Caco-2 (cell line): Measurements from ENCODE around the gene ACTR1B. TPM values are rescaled to one million over a fixed set of nuclear protein-coding genes. Genes with fewer than 3 reads are reported as not detected.
"Not testable (repeated sequence)": the region's sequence is repeated elsewhere in the genome, so short reads cannot be mapped to it uniquely, and the experiment has no call there.

ENCODE experiments used
- BruUV-seq: library from RNA; stranded (reverse); fragments of 400-500 nt; replicated peaks from 2 replicates; lab custom pipeline; 2021; lab: Mats Ljungman, UMichigan
- CTCF ChIA-PET: fragments of 300-600 bp; sonication (Branson Sonifier 250); formaldehyde crosslinking; loops from one replicate; lab custom pipeline; 2022; ENCODE audit warnings: antibody characterized with exemption; lab: Charles Lee
- POLR2A ChIA-PET: fragments of 300-600 bp; sonication (Branson Sonifier 250); formaldehyde crosslinking; loops from one replicate; lab custom pipeline; 2022; ENCODE audit warnings: antibody characterized with exemption; lab: Charles Lee
- DNase-seq, 2 experiments: peaks; one replicate each; pipeline versions ENCODE4 v3.0.0 to v3.0.0-alpha.2; 2020 to 2022
- H3K27me3 ChIP-seq: replicated peaks from 2 replicates; pipeline ENCODE4 v1.6.0; 2011; ENCODE audit warnings: low read length; ENCODE audit not compliant: control insufficient read depth, insufficient read depth
- H3K36me3 ChIP-seq: 2 replicates; pipeline ENCODE4 v1.5.1; 2011; ENCODE audit warnings: low read length; ENCODE audit not compliant: control insufficient read depth, insufficient read depth
- H3K4me1 ChIP-seq: fragments of 250-450 bp; sonication (Bioruptor Pico); 2 replicates; pipeline ENCODE4 v1.5.1; 2020; ENCODE audit warnings: mild to moderate bottlenecking
- H3K4me3 ChIP-seq: 2 replicates; pipeline ENCODE4 v1.5.1; 2011; ENCODE audit warnings: low read depth, mild to moderate bottlenecking, control low read depth, low read length
- H3K9me3 ChIP-seq: fragments of 250-450 bp; sonication (Bioruptor Pico); 2 replicates; pipeline ENCODE4 v1.5.1; 2020; ENCODE audit warnings: mild to moderate bottlenecking, moderate library complexity
- H3K27ac Mint-ChIP-seq: one replicate; pipeline ENCODE4 v1.8.0; 2022; ENCODE audit warnings: mixed read lengths; ENCODE audit not compliant: unreplicated experiment
- H3K27me3 Mint-ChIP-seq: one replicate; pipeline ENCODE4 v1.8.0; 2022; ENCODE audit warnings: mixed read lengths; ENCODE audit not compliant: insufficient read depth, unreplicated experiment
- H3K36me3 Mint-ChIP-seq: one replicate; pipeline ENCODE4 v1.8.0; 2022; ENCODE audit warnings: mild to moderate bottlenecking, mixed read lengths; ENCODE audit not compliant: insufficient read depth, unreplicated experiment
- H3K4me1 Mint-ChIP-seq: one replicate; pipeline ENCODE4 v1.8.0; 2022; ENCODE audit warnings: low read depth, mixed read lengths; ENCODE audit not compliant: unreplicated experiment
- H3K4me3 Mint-ChIP-seq: one replicate; pipeline ENCODE4 v1.8.0; 2022; ENCODE audit warnings: mild to moderate bottlenecking, moderate library complexity, mixed read lengths; ENCODE audit not compliant: unreplicated experiment
- H3K9me3 Mint-ChIP-seq: one replicate; pipeline ENCODE4 v1.8.0; 2022; ENCODE audit warnings: mixed read lengths; ENCODE audit not compliant: unreplicated experiment
- intact Hi-C: fragments of 100-400 bp; cut with micrococcal nuclease; formaldehyde crosslinking; loops from one replicate; pipeline ENCODE4 v1.10.0; 2022; ENCODE audit not compliant: unreplicated experiment
- total RNA-seq: library from RNA; stranded (reverse); gene quantifications from 2 replicates; pipeline ENCODE4 v1.2.3, GENCODE V29; 2022
- TF ChIP-seq, protein P1 (sequence below), 2 experiments: fragments of 200-600 bp in 1 of 2; IDR thresholded peaks; 1 replicate in 1 of 2; 2 replicates in 1 of 2; pipeline versions ENCODE4 v1.5.1 to v1.8.0; 2011 to 2022; ENCODE audit warnings: antibody characterized with exemption in 1 of 2, control low read depth in 1 of 2, inconsistent platforms in 1 of 2, low read depth in 1 of 2, low read length in 1 of 2, mild to moderate bottlenecking in 1 of 2, moderate library complexity in 1 of 2; ENCODE audit not compliant: insufficient read depth in 1 of 2, severe bottlenecking in 1 of 2, unreplicated experiment in 1 of 2

The ACTR1B gene
- total RNA-seq, 1 experiment from 2014 or later, result 42.3 TPM

DNA sequence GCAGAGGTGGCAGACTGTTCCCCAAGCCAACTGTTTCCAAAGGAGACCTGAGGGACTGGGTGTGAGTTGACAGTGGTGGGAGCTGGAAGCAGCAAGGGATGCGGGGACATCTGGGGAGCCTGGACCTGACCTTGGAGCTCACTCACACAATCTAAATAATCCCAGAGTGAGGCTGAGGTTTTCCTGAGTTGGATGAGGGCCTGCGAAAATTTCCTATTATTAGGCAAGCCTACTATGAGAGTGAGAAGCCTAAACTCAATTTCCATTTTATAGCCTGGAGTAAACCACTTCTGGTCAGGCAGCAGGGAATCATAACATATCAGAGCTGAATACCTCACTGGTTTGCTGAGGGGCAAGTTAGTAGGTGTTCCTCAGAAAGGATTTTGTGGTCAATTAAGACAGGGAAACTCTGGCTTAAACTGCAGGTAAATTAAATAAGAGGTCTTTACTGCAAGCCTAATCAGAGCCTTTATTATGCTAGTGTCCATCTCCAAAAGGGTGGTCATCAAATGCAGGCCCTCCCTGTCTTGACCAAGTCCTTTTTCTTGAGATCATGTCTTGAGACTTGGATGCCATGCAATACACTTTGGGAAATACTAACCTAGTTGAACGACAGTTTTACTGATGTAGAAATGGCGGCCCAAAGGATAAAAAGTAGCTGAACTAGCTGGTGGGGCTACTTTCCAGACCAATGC, 19.7 kb downstream of the ACTR1B start:
- Histone ChIP-seq H3K36me3 (peaks cover 3% of the 10 kb centered on the region; the same call in 1 of the 2 replicates), H3K4me3 (no peak overlapping the region), H3K4me1 (no peaks in the 10 kb centered on the region), H3K27me3 (no peaks in the 10 kb centered on the region), H3K9me3 (no peaks in the 10 kb centered on the region)
- peaks cover 6% of the 10 kb centered on the region for H3K4me1 Mint-ChIP-seq
- peaks cover 31% of the 10 kb centered on the region for H3K36me3 Mint-ChIP-seq
- intact Hi-C loops, result no loop called here
- H3K9me3 Mint-ChIP-seq, result no peaks in the 10 kb centered on the region
- DNase-seq, result no peak
- no peak overlapping the region for H3K27ac Mint-ChIP-seq
- H3K4me3 Mint-ChIP-seq, result no peak overlapping the region
- H3K27me3 Mint-ChIP-seq, result peaks cover 3% of the 10 kb centered on the region
- BruUV-seq, result no TSS peak
- ChIA-PET POLR2A (no interaction called here), CTCF (no interaction called here)
- TF ChIP-seq, protein P1, sequence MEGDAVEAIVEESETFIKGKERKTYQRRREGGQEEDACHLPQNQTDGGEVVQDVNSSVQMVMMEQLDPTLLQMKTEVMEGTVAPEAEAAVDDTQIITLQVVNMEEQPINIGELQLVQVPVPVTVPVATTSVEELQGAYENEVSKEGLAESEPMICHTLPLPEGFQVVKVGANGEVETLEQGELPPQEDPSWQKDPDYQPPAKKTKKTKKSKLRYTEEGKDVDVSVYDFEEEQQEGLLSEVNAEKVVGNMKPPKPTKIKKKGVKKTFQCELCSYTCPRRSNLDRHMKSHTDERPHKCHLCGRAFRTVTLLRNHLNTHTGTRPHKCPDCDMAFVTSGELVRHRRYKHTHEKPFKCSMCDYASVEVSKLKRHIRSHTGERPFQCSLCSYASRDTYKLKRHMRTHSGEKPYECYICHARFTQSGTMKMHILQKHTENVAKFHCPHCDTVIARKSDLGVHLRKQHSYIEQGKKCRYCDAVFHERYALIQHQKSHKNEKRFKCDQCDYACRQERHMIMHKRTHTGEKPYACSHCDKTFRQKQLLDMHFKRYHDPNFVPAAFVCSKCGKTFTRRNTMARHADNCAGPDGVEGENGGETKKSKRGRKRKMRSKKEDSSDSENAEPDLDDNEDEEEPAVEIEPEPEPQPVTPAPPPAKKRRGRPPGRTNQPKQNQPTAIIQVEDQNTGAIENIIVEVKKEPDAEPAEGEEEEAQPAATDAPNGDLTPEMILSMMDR (IDR thresholded peaks at IDR 0.05; ENCODE audit: insufficient read depth in 1 of 2, low read depth in 1 of 2, low read length in 1 of 2, severe bottlenecking in 1 of 2, unreplicated experiment in 1 of 2), result no peak

DNA sequence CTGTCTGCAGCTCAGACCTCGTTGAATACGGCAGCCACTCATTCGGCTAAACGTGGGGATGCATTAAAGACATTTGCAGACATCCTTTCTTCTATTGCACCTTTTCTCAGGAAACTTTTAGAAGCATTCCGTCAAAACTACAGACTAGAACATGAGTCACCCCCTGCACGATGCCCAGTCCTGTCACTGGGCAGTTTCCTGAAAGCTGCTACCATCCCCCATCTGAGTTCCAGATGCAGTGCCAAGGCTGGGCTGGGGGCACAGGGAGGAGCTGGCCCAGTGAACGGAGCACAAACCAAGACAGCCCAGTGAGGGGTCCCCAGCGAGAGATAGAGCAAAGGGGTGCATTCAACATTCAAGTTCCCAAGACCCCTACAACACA, 37.8 kb downstream of the ACTR1B start:
- H3K27me3 Mint-ChIP-seq, H3K4me3 ChIP-seq, POLR2A ChIA-PET, H3K36me3 ChIP-seq, CTCF ChIA-PET, H3K36me3 Mint-ChIP-seq, H3K4me1 Mint-ChIP-seq, H3K4me1 ChIP-seq, H3K4me3 Mint-ChIP-seq, DNase-seq, H3K27ac Mint-ChIP-seq, H3K9me3 Mint-ChIP-seq, H3K9me3 ChIP-seq, intact Hi-C loops, BruUV-seq, H3K27me3 ChIP-seq: not testable (repeated sequence)

DNA sequence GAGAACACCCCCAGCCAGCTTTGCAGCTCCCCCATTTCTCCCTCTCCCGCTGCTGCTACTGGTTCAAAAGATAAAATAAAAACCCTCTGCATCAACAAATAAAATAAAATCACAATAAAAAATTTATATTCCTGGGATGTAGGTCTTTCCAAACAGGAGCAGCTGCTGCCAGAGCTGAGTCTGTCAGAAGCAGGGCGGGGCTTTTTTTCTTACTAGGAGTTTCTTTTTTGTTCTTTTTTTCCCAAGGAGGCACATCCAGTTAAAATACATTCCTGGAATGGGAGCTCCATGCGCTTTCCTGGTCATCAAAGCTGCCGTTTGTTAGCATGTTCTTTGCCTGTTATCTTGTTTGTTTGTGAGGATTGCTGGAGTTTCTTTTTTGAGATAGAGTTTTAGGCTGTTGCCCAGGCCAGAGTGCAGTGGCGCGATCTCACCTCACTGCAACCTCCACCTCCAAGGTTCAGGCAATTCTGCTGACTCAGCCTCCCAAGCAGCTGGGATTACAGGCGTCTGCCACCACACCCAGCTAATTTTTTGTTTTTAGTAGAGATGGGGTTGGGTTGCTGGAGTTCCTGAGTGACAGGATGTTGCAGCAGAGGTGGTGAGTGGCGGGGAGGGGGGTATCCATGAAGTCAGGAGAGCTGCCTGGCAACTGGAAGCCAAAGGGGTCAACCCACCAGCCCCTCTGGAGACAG, 38.3 kb downstream of the ACTR1B start:
- H3K4me1 ChIP-seq, result not testable (repeated sequence)

DNA sequence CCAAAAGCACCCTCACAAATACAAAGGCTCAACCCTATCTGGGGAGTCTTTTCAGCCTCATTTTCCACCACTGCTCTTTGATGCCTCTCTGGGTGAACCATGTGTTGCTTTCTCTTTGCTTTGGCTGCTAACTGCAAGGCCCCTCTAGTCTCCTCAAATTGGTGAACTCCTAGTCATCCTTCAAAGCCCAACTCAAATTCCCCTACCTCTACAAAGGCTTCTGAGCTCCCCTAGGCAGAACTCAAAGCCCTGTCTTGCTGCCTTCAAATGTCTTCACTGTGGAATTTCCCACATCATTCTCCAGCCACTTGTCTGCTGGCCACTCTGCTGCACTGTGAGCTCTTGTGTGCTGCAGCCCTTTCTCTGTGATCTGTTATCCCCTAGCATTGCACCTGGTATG, 40.9 kb downstream of the ACTR1B start:
- CTCF ChIA-PET, DNase-seq, BruUV-seq, H3K36me3 ChIP-seq, POLR2A ChIA-PET, H3K4me1 ChIP-seq, H3K27me3 ChIP-seq, H3K27ac Mint-ChIP-seq, H3K4me1 Mint-ChIP-seq, H3K36me3 Mint-ChIP-seq, H3K9me3 Mint-ChIP-seq, H3K4me3 Mint-ChIP-seq, intact Hi-C loops, H3K4me3 ChIP-seq, H3K9me3 ChIP-seq, H3K27me3 Mint-ChIP-seq: not testable (repeated sequence)

More for the DNA sequence above, 38.3 kb downstream of the ACTR1B start:
- H3K9me3 Mint-ChIP-seq, H3K4me3 Mint-ChIP-seq, H3K27me3 ChIP-seq, DNase-seq, H3K4me1 Mint-ChIP-seq, intact Hi-C loops, BruUV-seq, H3K27me3 Mint-ChIP-seq, H3K4me3 ChIP-seq, POLR2A ChIA-PET, H3K9me3 ChIP-seq, H3K36me3 Mint-ChIP-seq, H3K27ac Mint-ChIP-seq, CTCF ChIA-PET, H3K36me3 ChIP-seq: not testable (repeated sequence)

DNA sequence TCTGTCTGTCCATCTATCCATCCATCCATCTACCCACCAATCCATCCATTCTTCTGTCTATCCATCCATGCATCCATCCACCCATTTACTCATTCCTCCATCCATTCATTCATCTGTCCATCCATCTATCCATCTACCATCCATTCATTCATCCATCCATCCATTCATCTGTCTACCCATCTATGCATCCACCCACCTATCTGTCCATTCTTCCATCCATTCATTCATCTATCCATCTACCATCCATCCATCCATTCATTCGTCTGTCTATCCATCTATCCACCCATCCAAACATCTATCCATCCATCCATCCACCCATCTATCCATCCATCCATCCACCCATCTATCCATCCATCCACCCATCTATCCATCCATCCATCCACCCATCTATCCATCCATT, 43.4 kb downstream of the ACTR1B start:
- H3K36me3 ChIP-seq, H3K4me1 ChIP-seq, POLR2A ChIA-PET, H3K9me3 Mint-ChIP-seq, H3K4me3 Mint-ChIP-seq, H3K27me3 ChIP-seq, H3K4me3 ChIP-seq, BruUV-seq, DNase-seq, H3K9me3 ChIP-seq, H3K4me1 Mint-ChIP-seq, H3K36me3 Mint-ChIP-seq, CTCF ChIA-PET, H3K27ac Mint-ChIP-seq, intact Hi-C loops, H3K27me3 Mint-ChIP-seq: not testable (repeated sequence)

DNA sequence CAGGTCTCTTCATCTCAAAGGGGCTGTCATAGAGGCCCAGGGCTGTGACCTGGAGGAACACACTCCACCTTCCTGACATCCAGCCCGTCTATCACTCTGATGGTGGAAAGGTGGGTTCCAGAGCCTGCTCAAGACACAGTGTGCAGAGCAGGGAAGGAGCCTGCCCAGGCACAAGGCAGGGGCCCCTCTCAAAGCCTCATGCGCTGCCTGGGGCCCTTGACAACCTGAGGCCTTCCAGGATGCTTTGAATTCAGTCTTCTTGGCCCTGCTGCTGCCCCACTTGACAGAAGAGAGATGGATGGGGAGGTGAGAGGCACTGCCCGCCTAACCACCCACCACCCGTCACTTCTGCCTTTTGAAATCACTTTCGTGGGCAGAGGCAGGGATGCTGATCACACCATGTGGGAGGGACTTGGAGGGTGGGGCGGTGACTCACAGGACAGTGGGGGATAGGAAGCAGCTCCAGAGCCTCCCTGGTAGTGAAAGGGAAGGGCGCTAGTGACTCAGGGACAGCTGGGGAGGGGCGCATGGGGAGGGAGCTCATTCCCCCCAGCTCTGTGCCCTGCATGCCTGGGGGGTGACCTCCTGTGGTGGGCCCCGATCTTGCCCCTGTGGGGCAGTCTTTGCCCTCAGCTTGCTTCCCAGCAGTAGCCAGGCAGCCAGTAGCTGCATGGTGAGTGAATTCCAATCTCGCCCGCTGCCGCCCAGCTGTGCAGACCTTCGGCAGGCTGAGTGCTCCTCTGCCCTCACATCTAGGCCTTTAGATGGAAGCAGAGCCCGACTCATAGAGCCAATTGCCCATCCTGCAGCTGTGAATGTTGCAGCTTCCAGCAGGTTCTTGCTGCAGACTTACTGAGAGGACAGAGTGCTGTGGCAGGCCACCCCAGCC, 44.7 kb downstream of the ACTR1B start:
- DNase-seq, H3K36me3 Mint-ChIP-seq, intact Hi-C loops, H3K4me1 Mint-ChIP-seq, H3K27me3 Mint-ChIP-seq, CTCF ChIA-PET, H3K27ac Mint-ChIP-seq, H3K9me3 ChIP-seq, H3K4me3 Mint-ChIP-seq, BruUV-seq, H3K4me3 ChIP-seq, H3K4me1 ChIP-seq, H3K27me3 ChIP-seq, H3K36me3 ChIP-seq, H3K9me3 Mint-ChIP-seq, POLR2A ChIA-PET: not testable (repeated sequence)
